Gastrocnemius medialis (tissue), 4 donors: ENCODE data around the gene PRKG1. TPM values are rescaled to one million over a fixed set of nuclear protein-coding genes. Genes with fewer than 3 reads are reported as not detected.

Experiments
- ATAC-seq, 2 donors: fragments of 150-250 bp; one replicate each; pipeline ENCODE4 v1.9.1; 2016
- DNase-seq, 2 donors: peaks; one replicate each; pipeline ENCODE4 v3.0.0-alpha.2; 2019
- H3K27ac ChIP-seq, 4 donors: fragments of 200-600 bp; sonication (generic); 1 replicate in 1 of 4; 2 replicates in 3 of 4; pipeline ENCODE4 v1.5.1; 2016 to 2018; ENCODE audit warnings: mild to moderate bottlenecking in 2 of 4, moderate library complexity in 1 of 4
- H3K27me3 ChIP-seq, 3 donors: fragments of 200-600 bp; sonication (generic) in 2 of 3; 1 replicate in 1 of 3; 2 replicates in 2 of 3; pipeline versions ENCODE4 v1.5.1 to v1.6.0; 2016 to 2019; ENCODE audit warnings: mild to moderate bottlenecking in 1 of 3, moderate library complexity in 1 of 3
- H3K36me3 ChIP-seq, 2 donors: fragments of 200-600 bp; sonication (generic) in 1 of 2; one replicate each; pipeline ENCODE4 v1.5.1; 2017 to 2018
- H3K4me1 ChIP-seq, 2 donors: fragments of 200-600 bp; sonication (generic) in 1 of 2; one replicate each; pipeline ENCODE4 v1.5.1; 2016 to 2017; ENCODE audit warnings: mild to moderate bottlenecking in 2 of 2
- H3K4me3 ChIP-seq, 4 donors: fragments of 200-600 bp; sonication (generic) in 3 of 4; 1 replicate in 1 of 4; 2 replicates in 3 of 4; pipeline ENCODE4 v1.5.1; 2016 to 2019; ENCODE audit warnings: mild to moderate bottlenecking in 2 of 4
- H3K9me3 ChIP-seq, 3 donors: fragments of 200-600 bp; sonication (generic) in 2 of 3; 1 replicate in 1 of 3; 2 replicates in 2 of 3; pipeline ENCODE4 v1.5.1; 2016 to 2019
- CTCF ChIP-seq, 5 experiments: fragments of 450-650 bp in 3 of 5; fragments of 200-600 bp in 2 of 5; sonication (generic) in 2 of 5; IDR thresholded peaks in 4 of 5; conservative IDR thresholded peaks in 1 of 5; 1 replicate in 4 of 5; 2 replicates in 1 of 5; pipeline ENCODE4 v1.5.1; 2016 to 2019; ENCODE audit warnings: antibody characterized with exemption in 5 of 5, mild to moderate bottlenecking in 3 of 5, moderate library complexity in 3 of 5
- POLR2A ChIP-seq, 2 donors: fragments of 450-650 bp; IDR thresholded peaks; one replicate each; pipeline ENCODE4 v1.6.1; 2017; ENCODE audit warnings: antibody characterized with exemption in 2 of 2, mild to moderate bottlenecking in 2 of 2, moderate library complexity in 2 of 2
- in situ Hi-C, 4 donors: fragments of 200-750 bp; cut with MboI; loops; one replicate each; pipeline versions ENCODE4 v1.15.0 to v1.8.0; 2017; ENCODE audit warnings: low sequenced_read_pairs in 4 of 4
- intact Hi-C: fragments of 100-400 bp; cut with DNase I; formaldehyde crosslinking; loops from one replicate; pipeline ENCODE4 v1.15.1; 2023; ENCODE audit warnings: low total_unique reads
- total RNA-seq, 4 donors: library from RNA; depleted of rRNA; stranded (reverse); fragments of >200 nt; gene quantifications; one replicate each; pipeline versions ENCODE4 v1.1.0 to v1.2.3, GENCODE V29; 2016

Gene PRKG1
- total RNA-seq, 4 donors from 2014 or later, result 10.4 to 39.4 (median 25.1) TPM

- Histone ChIP-seq H3K27ac (peak overlapping the region in 1 of 4 donors; percentile 69), H3K4me3 (no peak overlapping the region), H3K27me3 (no peaks in the 10 kb centered on the region), H3K36me3 (no peaks in the 10 kb centered on the region), H3K4me1 (peaks cover 7 to 26% of the 10 kb centered on the region in 2 donors), H3K9me3 (no peaks in the 10 kb centered on the region)
- ATAC-seq, result no peak
- intact Hi-C loops (no loop called here), in situ Hi-C loops (no loop called here)
- TF ChIP-seq POLR2A (IDR thresholded peaks at IDR 0.05) (no peak), CTCF (IDR thresholded peaks at IDR 0.05 in 4 of 5, conservative IDR thresholded peaks at IDR 0.05 in 1 of 5) (no peak)
- no peak for DNase-seq
Measured at GRCh38 chr10:52115823-52116222, 1041.5 kb downstream of the PRKG1 start.

GRCh38 chr10:52119507-52119906, 1045.2 kb downstream of the PRKG1 start:
- no peak overlapping the region for H3K27ac ChIP-seq
- TF ChIP-seq CTCF (IDR thresholded peaks at IDR 0.05 in 4 of 5, conservative IDR thresholded peaks at IDR 0.05 in 1 of 5) (no peak), POLR2A (IDR thresholded peaks at IDR 0.05) (no peak)
- H3K4me3 ChIP-seq, result no peak overlapping the region
- no peaks in the 10 kb centered on the region for H3K27me3 ChIP-seq
- H3K9me3 ChIP-seq, result no peaks in the 10 kb centered on the region
- no peak for ATAC-seq
- in situ Hi-C loops, result no loop called here
- DNase-seq, result no peak
- H3K4me1 ChIP-seq, result peaks cover 12 to 32% of the 10 kb centered on the region in 2 donors
- intact Hi-C loops, result no loop called here
- no peaks in the 10 kb centered on the region for H3K36me3 ChIP-seq

- DNase-seq (no peak), ATAC-seq (no peak)
- H3K27me3 ChIP-seq, result no peaks in the 10 kb centered on the region
- TF ChIP-seq CTCF (IDR thresholded peaks at IDR 0.05 in 4 of 5, conservative IDR thresholded peaks at IDR 0.05 in 1 of 5) (no peak), POLR2A (IDR thresholded peaks at IDR 0.05) (no peak)
- intact Hi-C loops, result no loop called here
- H3K9me3 ChIP-seq, result no peaks in the 10 kb centered on the region
- peaks cover 12 to 21% of the 10 kb centered on the region in 2 donors for H3K4me1 ChIP-seq
- no peaks in the 10 kb centered on the region for H3K36me3 ChIP-seq
- no peak overlapping the region for H3K4me3 ChIP-seq
- peak overlapping the region in 2 of 4 donors; percentile 26 to 43 for H3K27ac ChIP-seq
- in situ Hi-C loops, result no loop called here
Measured at GRCh38 chr10:52121688-52122087, 1047.4 kb downstream of the PRKG1 start.

- ATAC-seq, result peak; percentile 97 to 98
Measured at GRCh38 chr10:52128056-52128683, 1053.9 kb downstream of the PRKG1 start.

More at GRCh38 chr10:52128056-52128683, 1053.9 kb downstream of the PRKG1 start:
- H3K4me1 ChIP-seq, result peaks cover 5 to 7% of the 10 kb centered on the region in 2 donors
- DNase-seq, result peak; percentile 78 to 88
- H3K27ac ChIP-seq, result peak overlapping the region; percentile 81 to 82 (median 82)
- H3K27me3 ChIP-seq, result no peaks in the 10 kb centered on the region
- peak; percentile 58 to 78 for TF ChIP-seq POLR2A (IDR thresholded peaks at IDR 0.05)
- no peak for TF ChIP-seq CTCF (IDR thresholded peaks at IDR 0.05 in 4 of 5, conservative IDR thresholded peaks at IDR 0.05 in 1 of 5)
- H3K36me3 ChIP-seq, result no peaks in the 10 kb centered on the region
- in situ Hi-C loops (no loop called here), intact Hi-C loops (loop anchor here (1.0 to 5.0 kb wide), 3 partner anchors 17 to 124 kb away; no protein-coding TSS in a partner anchor)
- peak overlapping the region; percentile 49 to 51 (median 49) for H3K4me3 ChIP-seq
- no peaks in the 10 kb centered on the region for H3K9me3 ChIP-seq
